Upper lobe of left lung (tissue), 6 donors: ENCODE data around the gene KCNQ1OT1. TPM values are rescaled to one million over a fixed set of nuclear protein-coding genes. Genes with fewer than 3 reads are reported as not detected.

Experiments
- ATAC-seq, 2 donors: fragments of 200-7000 bp; cut with Tn5 transposase; one replicate each; pipeline ENCODE4 v1.9.1; 2022; ENCODE audit warnings: mild to moderate bottlenecking in 2 of 2, moderate library complexity in 2 of 2; ENCODE audit not compliant: low FRiP score in 2 of 2
- DNase-seq, 2 donors: peaks; one replicate each; pipeline ENCODE4 v3.0.0-alpha.2; 2019 to 2020
- H3K27ac ChIP-seq, 4 donors: fragments of 200-600 bp; sonication (generic); one replicate each; pipeline ENCODE4 v1.5.1; 2016 to 2019
- H3K27me3 ChIP-seq, 4 donors: fragments of 200-600 bp; sonication (generic); one replicate each; pipeline ENCODE4 v1.5.1; 2017 to 2019
- H3K36me3 ChIP-seq, 4 donors: fragments of 200-600 bp; sonication (generic); one replicate each; pipeline ENCODE4 v1.5.1; 2016 to 2019
- H3K4me1 ChIP-seq, 4 donors: fragments of 200-600 bp; sonication (generic); one replicate each; pipeline ENCODE4 v1.5.1; 2018 to 2019
- H3K4me3 ChIP-seq, 4 donors: fragments of 200-600 bp; sonication (generic); one replicate each; pipeline ENCODE4 v1.5.1; 2017 to 2019; ENCODE audit warnings: mild to moderate bottlenecking in 2 of 4, moderate library complexity in 1 of 4
- H3K9me3 ChIP-seq, 4 donors: fragments of 200-600 bp; sonication (generic); one replicate each; pipeline ENCODE4 v1.5.1; 2018 to 2019
- EP300 ChIP-seq, 4 donors: sonication (generic); formaldehyde crosslinking; IDR thresholded peaks; one replicate each; pipeline ENCODE4 v1.5.1; 2017; ENCODE audit warnings: antibody characterized with exemption in 4 of 4, control low read depth in 2 of 4
- POLR2A ChIP-seq, 4 donors: fragments of 450-650 bp; IDR thresholded peaks; one replicate each; pipeline ENCODE4 v1.5.1; 2016 to 2017; ENCODE audit warnings: antibody characterized with exemption in 4 of 4, mild to moderate bottlenecking in 2 of 4
- POLR2AphosphoS5 ChIP-seq, 2 donors: sonication (generic); formaldehyde crosslinking; IDR thresholded peaks; one replicate each; pipeline ENCODE4 v1.5.1; 2017; ENCODE audit warnings: antibody characterized with exemption in 2 of 2
- WGBS, 2 donors: methylation state at CpG; one replicate each; pipeline ENCODE4 v1.1.5; 2017 to 2018; 5-methylcytosine and 5-hydroxymethylcytosine counted together
- total RNA-seq, 6 donors: library from RNA; depleted of rRNA in 4 of 6; stranded (reverse); fragments of >200 nt in 4 of 6; gene quantifications; one replicate each; pipeline versions ENCODE4 v1.1.0 to v1.2.1, GENCODE V29; 2016 to 2021
- TF ChIP-seq, protein P1 (sequence below), 6 experiments: fragments of 450-650 bp in 4 of 6; fragments of 200-600 bp in 2 of 6; sonication (generic) in 2 of 6; IDR thresholded peaks; one replicate each; pipeline ENCODE4 v1.5.1; 2016 to 2019; ENCODE audit warnings: antibody characterized with exemption in 6 of 6
- donor health status: DM: no; HTN: no; CAD: no; lungs with moderate emphysema.
- donor health status: DM: no; HTN: yes; CAD: no; lungs with severe emphysema.

KCNQ1OT1 gene
- total RNA-seq, 6 donors from 2014 or later, result 1.1 to 6.3 (median 4.1) TPM

DNA sequence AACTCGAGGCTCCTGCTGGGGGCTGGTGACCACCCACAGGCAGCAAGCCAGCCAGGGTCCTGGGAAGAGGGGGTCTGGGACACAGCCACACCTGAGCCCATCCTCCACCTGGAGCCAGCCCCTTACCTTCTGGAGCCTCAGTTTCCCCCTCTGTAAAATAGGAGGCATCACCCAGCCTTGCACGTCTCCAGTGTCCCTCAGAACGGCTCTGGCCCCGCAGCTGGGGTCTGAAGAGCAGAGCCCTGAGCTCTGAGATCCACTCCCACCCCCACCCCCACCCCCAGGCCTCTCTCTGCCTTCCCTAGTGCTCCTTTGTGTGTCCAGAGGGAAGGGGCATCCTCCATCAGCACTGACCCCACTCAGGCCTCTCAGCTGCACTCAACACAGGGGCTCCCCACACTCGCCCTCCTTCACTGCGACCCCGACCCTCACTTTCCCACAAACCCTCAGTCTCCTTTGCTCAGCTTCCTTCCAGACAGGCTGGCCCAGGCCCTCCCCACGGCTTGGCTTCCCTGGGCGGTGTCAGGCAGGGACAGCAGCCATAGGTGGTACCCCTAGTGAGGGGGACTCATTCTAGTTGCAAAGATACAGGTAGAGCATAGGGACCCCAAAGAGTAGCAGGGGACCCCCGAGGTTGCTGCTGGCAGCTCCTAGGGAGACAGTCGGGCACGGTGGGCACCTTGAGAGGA, 33.3 kb upstream of the KCNQ1OT1 start:
- Histone ChIP-seq H3K9me3 (no peaks in the 10 kb centered on the region), H3K36me3 (no peaks in the 10 kb centered on the region), H3K4me1 (peaks cover 0 to 6% (median 0%) of the 10 kb centered on the region in 4 donors), H3K27ac (no peak overlapping the region), H3K27me3 (no peaks in the 10 kb centered on the region), H3K4me3 (no peak overlapping the region)
- no peak for ATAC-seq
- WGBS, 2 donors, result 94 to 96% methylated on average over 6 to 12 of the region's 12 CpGs
- TF ChIP-seq POLR2A (IDR thresholded peaks at IDR 0.05) (no peak), POLR2AphosphoS5 (IDR thresholded peaks at IDR 0.05) (no peak), EP300 (IDR thresholded peaks at IDR 0.05) (no peak)
- TF ChIP-seq, protein P1, sequence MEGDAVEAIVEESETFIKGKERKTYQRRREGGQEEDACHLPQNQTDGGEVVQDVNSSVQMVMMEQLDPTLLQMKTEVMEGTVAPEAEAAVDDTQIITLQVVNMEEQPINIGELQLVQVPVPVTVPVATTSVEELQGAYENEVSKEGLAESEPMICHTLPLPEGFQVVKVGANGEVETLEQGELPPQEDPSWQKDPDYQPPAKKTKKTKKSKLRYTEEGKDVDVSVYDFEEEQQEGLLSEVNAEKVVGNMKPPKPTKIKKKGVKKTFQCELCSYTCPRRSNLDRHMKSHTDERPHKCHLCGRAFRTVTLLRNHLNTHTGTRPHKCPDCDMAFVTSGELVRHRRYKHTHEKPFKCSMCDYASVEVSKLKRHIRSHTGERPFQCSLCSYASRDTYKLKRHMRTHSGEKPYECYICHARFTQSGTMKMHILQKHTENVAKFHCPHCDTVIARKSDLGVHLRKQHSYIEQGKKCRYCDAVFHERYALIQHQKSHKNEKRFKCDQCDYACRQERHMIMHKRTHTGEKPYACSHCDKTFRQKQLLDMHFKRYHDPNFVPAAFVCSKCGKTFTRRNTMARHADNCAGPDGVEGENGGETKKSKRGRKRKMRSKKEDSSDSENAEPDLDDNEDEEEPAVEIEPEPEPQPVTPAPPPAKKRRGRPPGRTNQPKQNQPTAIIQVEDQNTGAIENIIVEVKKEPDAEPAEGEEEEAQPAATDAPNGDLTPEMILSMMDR (IDR thresholded peaks at IDR 0.05), result no peak
- DNase-seq, result peak in 1 of 2 donors; percentile 43

DNA sequence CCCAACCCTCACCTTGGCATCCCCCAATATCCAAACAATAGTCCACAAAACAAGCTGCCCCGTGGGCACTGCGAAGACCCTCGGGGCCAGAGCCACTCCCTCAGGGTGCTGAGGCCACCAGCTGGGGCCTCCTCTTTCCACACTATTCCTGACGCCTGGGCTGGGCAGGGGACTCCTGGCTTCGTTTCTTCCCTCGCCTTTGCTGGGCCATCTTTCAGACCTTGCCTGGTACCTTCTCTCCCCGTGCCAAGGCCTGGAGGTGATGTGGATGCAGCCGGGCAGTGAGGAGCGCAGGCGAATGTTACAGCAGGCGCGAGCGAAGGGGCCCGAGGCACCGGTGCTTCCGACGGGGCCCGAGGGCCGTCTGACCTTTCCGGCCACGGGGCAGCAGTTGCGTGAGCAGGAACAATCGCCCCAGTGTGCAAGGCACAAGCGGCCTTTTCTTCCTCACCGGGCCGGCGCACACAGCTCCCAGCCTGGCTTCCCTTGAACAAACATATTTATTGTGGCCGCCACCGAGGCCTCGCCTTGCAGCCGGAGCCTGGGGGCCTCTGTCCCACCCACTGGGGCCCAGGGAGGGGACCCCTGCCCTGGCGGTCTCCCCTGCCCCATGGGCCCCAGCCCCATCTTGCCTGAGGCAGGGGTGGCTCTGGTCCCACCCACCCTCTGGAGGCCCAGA, 32.6 kb upstream of the KCNQ1OT1 start:
- ATAC-seq, result no peak
- H3K9me3 ChIP-seq, result no peaks in the 10 kb centered on the region
- peak in 1 of 2 donors; percentile 69 for DNase-seq
- no peak overlapping the region for H3K27ac ChIP-seq
- no peaks in the 10 kb centered on the region for H3K4me1 ChIP-seq
- H3K4me3 ChIP-seq, result no peak overlapping the region
- 95% methylated on average over 24 to 32 of the region's 32 CpGs for WGBS, 2 donors
- no peak for TF ChIP-seq EP300 (IDR thresholded peaks at IDR 0.05)
- TF ChIP-seq POLR2AphosphoS5 (IDR thresholded peaks at IDR 0.05), result no peak
- no peak for TF ChIP-seq POLR2A (IDR thresholded peaks at IDR 0.05)
- TF ChIP-seq, protein P1 (IDR thresholded peaks at IDR 0.05), result no peak
- no peaks in the 10 kb centered on the region for H3K27me3 ChIP-seq
- no peaks in the 10 kb centered on the region for H3K36me3 ChIP-seq

DNA sequence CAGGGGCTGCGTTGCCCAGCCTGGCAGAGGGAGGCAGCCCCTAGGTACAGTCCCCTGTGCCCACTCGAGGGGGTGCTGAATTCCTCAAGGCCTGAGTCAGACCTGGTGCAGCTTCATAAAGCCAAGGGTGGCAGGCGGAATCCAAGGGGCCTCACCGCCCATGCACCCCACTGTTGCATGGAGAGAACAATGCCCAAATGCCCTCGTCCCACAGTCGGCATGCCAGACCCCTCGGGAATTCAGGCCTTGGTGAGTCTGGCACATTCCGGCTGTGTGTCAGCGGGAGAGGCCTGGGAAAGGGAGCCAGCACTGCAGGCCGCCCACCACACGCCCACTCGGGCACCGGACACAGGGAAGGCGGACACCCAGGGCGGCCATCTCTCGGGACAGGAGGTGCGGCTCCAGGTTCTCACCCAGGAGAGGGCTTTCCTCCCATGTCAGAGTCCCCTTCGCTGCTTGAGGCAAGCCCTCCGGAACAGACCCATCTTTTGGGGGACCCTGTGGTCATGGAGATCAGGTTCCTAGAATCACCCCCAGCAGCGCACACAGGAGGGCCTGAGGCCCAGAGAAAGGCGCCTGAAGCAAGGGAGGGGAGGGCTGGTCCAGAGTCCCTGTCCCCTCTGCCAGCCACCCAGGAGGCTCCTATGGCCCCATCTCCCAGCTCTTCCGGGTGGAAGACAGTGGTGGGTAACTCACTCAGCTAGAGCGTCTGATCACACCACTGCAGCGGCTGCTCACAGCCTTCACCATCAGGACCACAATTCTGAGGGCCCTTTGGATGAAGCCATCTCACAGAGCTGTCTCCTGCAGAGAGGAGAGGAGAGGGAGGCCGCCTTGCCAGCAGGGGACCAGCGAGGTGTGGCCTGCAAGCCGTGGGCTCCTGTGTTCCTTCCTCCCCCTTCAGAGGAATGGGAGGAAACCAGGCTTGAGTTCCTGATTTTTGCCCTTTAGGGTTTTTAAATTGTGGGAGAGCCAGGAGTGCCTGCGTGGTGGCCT, 31.6 kb upstream of the KCNQ1OT1 start:
- DNase-seq (peak in 1 of 2 donors; percentile 69), ATAC-seq (no peak)
- 91 to 93% methylated on average over 3 to 17 of the region's 28 CpGs for WGBS, 2 donors
- Histone ChIP-seq H3K4me3 (no peak overlapping the region), H3K27ac (no peak overlapping the region), H3K9me3 (no peaks in the 10 kb centered on the region), H3K36me3 (no peaks in the 10 kb centered on the region), H3K4me1 (no peaks in the 10 kb centered on the region), H3K27me3 (no peaks in the 10 kb centered on the region)
- TF ChIP-seq POLR2A (IDR thresholded peaks at IDR 0.05) (no peak), POLR2AphosphoS5 (IDR thresholded peaks at IDR 0.05) (no peak), EP300 (IDR thresholded peaks at IDR 0.05) (no peak)
- TF ChIP-seq, protein P1 (IDR thresholded peaks at IDR 0.05), result no peak

DNA sequence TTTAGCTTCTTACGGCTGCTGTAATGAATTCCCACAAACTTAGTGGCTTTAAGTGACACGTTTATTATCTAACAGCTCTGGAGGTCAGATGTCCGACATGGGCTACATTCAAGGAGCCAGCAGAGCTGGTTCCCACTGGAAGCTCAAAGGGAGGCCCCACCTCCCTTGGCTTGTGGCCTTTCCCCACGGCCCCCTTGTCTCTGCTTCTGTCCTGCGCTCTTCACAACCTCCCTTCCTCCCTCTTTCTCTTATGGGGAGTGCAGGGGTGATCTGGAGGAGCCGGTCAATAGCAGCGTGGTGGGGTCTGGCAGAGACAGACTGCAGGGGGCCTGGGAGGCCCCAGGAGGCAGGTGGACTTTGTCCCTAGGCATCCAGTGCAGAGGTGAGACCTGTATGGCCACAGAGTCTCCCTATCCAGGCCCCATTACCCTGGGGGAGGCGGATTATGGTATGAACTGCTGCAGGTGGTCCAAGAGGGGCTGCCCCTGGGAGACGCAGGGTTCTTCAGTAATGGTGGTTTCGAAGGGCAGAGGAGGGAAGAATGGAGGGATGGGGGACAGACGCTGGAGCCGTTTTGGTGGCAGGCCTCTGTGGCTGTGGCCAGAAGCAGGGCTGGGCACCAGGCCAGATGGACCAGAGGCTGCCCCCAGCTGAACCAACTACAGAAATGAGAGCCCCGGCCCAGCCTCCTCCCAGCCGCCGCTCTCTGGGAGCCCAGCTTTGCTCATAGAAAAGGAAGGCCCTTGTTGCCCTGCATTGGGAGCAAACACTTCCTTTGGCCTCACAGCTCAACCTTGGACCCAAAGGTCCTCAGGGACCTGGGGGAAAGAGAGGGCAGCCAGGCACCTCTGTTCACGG, 30.7 kb upstream of the KCNQ1OT1 start:
- Histone ChIP-seq H3K27me3 (no peaks in the 10 kb centered on the region), H3K27ac (no peak overlapping the region), H3K4me3 (no peak overlapping the region), H3K4me1 (no peaks in the 10 kb centered on the region), H3K9me3 (no peaks in the 10 kb centered on the region), H3K36me3 (no peaks in the 10 kb centered on the region)
- WGBS, 2 donors, result 87 to 93% methylated on average over 12 to 13 of the region's 16 CpGs
- DNase-seq (peak in 1 of 2 donors; percentile 52), ATAC-seq (no peak)
- TF ChIP-seq, protein P1 (IDR thresholded peaks at IDR 0.05), result no peak
- TF ChIP-seq POLR2AphosphoS5 (IDR thresholded peaks at IDR 0.05), result no peak
- no peak for TF ChIP-seq POLR2A (IDR thresholded peaks at IDR 0.05)
- TF ChIP-seq EP300 (IDR thresholded peaks at IDR 0.05), result no peak
